K562 (cell line): ENCODE results near the gene MRPS18B. TPM values are rescaled to one million over a fixed set of nuclear protein-coding genes. Genes with fewer than 3 reads are reported as not detected.

Source experiments
- ERF ChIP-seq: fragments of 450-650 bp; formaldehyde crosslinking; IDR thresholded peaks from 2 replicates; pipeline ENCODE4 v1.4.0; 2020; ENCODE audit warnings: mild to moderate bottlenecking, mixed read lengths
- EZH2 ChIP-seq: IDR thresholded peaks from 2 replicates; pipeline ENCODE4 v1.6.1; 2012; ENCODE audit warnings: low read depth, mild to moderate bottlenecking, inconsistent platforms, low read length, borderline replicate concordance
- FOXM1 ChIP-seq, 2 experiments: fragments of 450-650 bp in 1 of 2; sonication (generic) in 1 of 2; formaldehyde crosslinking in 1 of 2; IDR thresholded peaks; 2 replicates each; pipeline versions ENCODE4 v1.6.1 to v1.9.0; 2017 to 2022; ENCODE audit warnings: low read depth in 2 of 2, mild to moderate bottlenecking in 2 of 2, missing genetic modification reagents in 1 of 2, moderate library complexity in 1 of 2
- HCFC1 ChIP-seq: IDR thresholded peaks from 2 replicates; pipeline ENCODE4 v1.6.1; 2012; ENCODE audit warnings: low read depth, low read length, improper control_type of control experiment
- HDGF ChIP-seq: fragments of 450-650 bp; IDR thresholded peaks from 2 replicates; pipeline ENCODE4 v1.6.1; 2016
- HEY1 ChIP-seq: fragments of 250-450 bp; sonication (Bioruptor Pico); IDR thresholded peaks from 2 replicates; pipeline ENCODE4 v1.5.0; 2020; ENCODE audit warnings: mild to moderate bottlenecking, moderate library complexity, borderline replicate concordance
- KDM5B ChIP-seq: fragments of 200-600 bp; sonication (generic); IDR thresholded peaks from 2 replicates; pipeline ENCODE4 v1.6.1; 2012; ENCODE audit warnings: low read depth, mild to moderate bottlenecking, moderate library complexity, low read length, control low read depth, inconsistent platforms; ENCODE audit not compliant: insufficient replicate concordance
- KHSRP ChIP-seq: fragments of 450-650 bp; IDR thresholded peaks from 2 replicates; pipeline ENCODE4 v1.6.1; 2017
- MAFG ChIP-seq: fragments of 450-650 bp; conservative IDR thresholded peaks from 2 replicates; pipeline ENCODE4 v1.6.1; 2016; ENCODE audit warnings: missing genetic modification characterization, missing compliant biosample characterization
- MECOM ChIP-seq: fragments of 250-450 bp; sonication (Bioruptor Pico); IDR thresholded peaks from 2 replicates; pipeline ENCODE4 v1.8.0; 2022; ENCODE audit warnings: inconsistent platforms
- PCBP1 ChIP-seq: fragments of 200-400 bp; formaldehyde crosslinking; IDR thresholded peaks from 2 replicates; pipeline ENCODE4 v1.6.1; 2018; ENCODE audit warnings: mild to moderate bottlenecking, low read depth, low read length; ENCODE audit not compliant: poor library complexity, severe bottlenecking
- PHB ChIP-seq: fragments of 250-450 bp; sonication (Bioruptor Pico); IDR thresholded peaks from 2 replicates; pipeline ENCODE4 v1.5.0; 2021
- PRPF4 ChIP-seq: fragments of 200-400 bp; formaldehyde crosslinking; IDR thresholded peaks from one replicate; pipeline ENCODE4 v1.6.1; 2017; ENCODE audit warnings: low read length, low read depth, mild to moderate bottlenecking; ENCODE audit not compliant: insufficient read depth, poor library complexity, severe bottlenecking
- SAFB ChIP-seq: fragments of 200-400 bp; formaldehyde crosslinking; IDR thresholded peaks from 2 replicates; pipeline ENCODE4 v1.6.1; 2017; ENCODE audit warnings: low read depth, low read length, borderline replicate concordance
- SIN3A ChIP-seq, 2 experiments: fragments of 150-350 bp in 1 of 2; IDR thresholded peaks; 2 replicates each; pipeline ENCODE4 v1.6.1; 2011 to 2016; ENCODE audit warnings: borderline replicate concordance in 2 of 2, low read depth in 2 of 2, low read length in 2 of 2, mild to moderate bottlenecking in 2 of 2, moderate library complexity in 2 of 2; ENCODE audit not compliant: control insufficient read depth in 1 of 2
- TCF7 ChIP-seq: sonication (generic); IDR thresholded peaks from 2 replicates; pipeline ENCODE4 v1.6.1; 2016; ENCODE audit warnings: antibody characterized with exemption, borderline replicate concordance
- TEAD1 ChIP-seq, 2 experiments: fragments of 450-650 bp in 1 of 2; sonication (generic) in 1 of 2; formaldehyde crosslinking; IDR thresholded peaks; 2 replicates each; pipeline versions ENCODE4 v1.4.0 to v1.8.0; 2020 to 2022; ENCODE audit warnings: mild to moderate bottlenecking in 2 of 2, missing genetic modification reagents in 1 of 2
- polyA plus RNA-seq, 8 experiments: library from polyadenylated mRNA; depleted of rRNA in 4 of 8; stranded (reverse) in 5 of 8; unstranded in 3 of 8; fragments of >200 nt; fragmentation: Nextera tagmentation in 2 of 8; fragmentation: Illumina TruSeq in 1 of 8; extraction: Ambion mirVana in 2 of 8; extraction: Trizol in 1 of 8; gene quantifications; 2 replicates each; pipeline versions ENCODE4 v1.2.1 to v1.2.3, GENCODE V29; 2011 to 2014; ENCODE audit warnings: inconsistent platforms in 1 of 8, missing spikeins in 1 of 8
- total RNA-seq, 7 experiments: library from RNA; depleted of rRNA in 6 of 7; stranded (reverse); fragments of >200 nt in 6 of 7; fragmentation: Illumina TruSeq in 2 of 7; extraction: Trizol in 2 of 7; gene quantifications; 2 replicates each; pipeline versions ENCODE4 v1.2.1 to v1.2.3, GENCODE V29; 2011 to 2021; ENCODE audit warnings: low replicate concordance in 1 of 7
- TF ChIP-seq, protein P1 (sequence below): fragments of 250-450 bp; sonication (Bioruptor Pico); IDR thresholded peaks from 2 replicates; pipeline ENCODE4 v1.8.0; 2021; ENCODE audit warnings: mild to moderate bottlenecking, moderate library complexity
- TF ChIP-seq, protein P2 (sequence below): conservative IDR thresholded peaks from 2 replicates; pipeline ENCODE4 v1.6.1; 2011; ENCODE audit warnings: low read depth, mild to moderate bottlenecking, low read length; ENCODE audit not compliant: control insufficient read depth
- TF ChIP-seq, protein P3 (sequence below): fragments of 250-450 bp; sonication (Bioruptor Pico); IDR thresholded peaks from 2 replicates; pipeline ENCODE4 v1.5.0; 2021
- TF ChIP-seq, protein P4 (sequence below): IDR thresholded peaks from 2 replicates; pipeline ENCODE4 v1.6.1; 2016; ENCODE audit warnings: missing genetic modification characterization, missing compliant biosample characterization
- TF ChIP-seq, protein P5 (sequence below): sonication (generic); formaldehyde crosslinking; IDR thresholded peaks from 2 replicates; pipeline ENCODE4 v1.8.0; 2022; ENCODE audit warnings: mild to moderate bottlenecking, missing genetic modification reagents

The MRPS18B gene
- total and polyA plus RNA-seq, 9 of the 15 experiments (the other 6 are each of a cell fraction or from before 2014, with no cell fraction given), result 132 to 383 (median 178) TPM

DNA sequence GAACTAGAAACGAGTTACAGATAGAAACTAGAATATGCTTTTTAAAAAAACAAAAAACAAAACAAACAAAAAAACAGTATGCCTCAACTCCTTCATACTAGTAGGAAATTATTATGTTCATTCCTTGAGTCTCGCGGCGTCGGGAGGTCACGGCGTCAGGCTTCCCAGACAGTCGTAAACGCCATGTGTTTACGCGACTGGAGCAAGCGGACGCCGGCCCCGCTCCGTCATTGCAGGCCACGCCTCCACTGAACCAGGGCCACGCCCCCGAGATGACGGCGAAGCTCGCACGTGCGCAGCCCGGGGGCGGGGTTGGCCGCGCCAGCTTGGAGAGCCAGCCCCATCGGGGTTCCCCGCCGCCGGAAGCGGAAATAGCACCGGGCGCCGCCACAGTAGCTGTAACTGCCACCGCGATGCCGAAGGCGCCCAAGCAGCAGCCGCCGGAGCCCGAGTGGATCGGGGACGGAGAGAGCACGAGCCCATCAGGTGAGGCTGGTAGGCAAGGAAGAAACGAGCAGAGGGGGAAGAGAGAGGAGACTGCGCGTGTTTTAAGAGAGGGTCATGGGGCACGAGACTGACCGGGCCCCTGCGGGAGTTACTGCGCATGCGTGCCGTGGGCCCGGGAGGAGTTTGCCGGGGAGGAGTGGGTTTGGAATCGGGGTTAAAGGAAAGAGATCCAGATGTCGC lies 46.4 kb upstream of the MRPS18B start, which contains the start of gene ABCF1 (continued):
- no peak for TF ChIP-seq SAFB
- TF ChIP-seq, protein P1, sequence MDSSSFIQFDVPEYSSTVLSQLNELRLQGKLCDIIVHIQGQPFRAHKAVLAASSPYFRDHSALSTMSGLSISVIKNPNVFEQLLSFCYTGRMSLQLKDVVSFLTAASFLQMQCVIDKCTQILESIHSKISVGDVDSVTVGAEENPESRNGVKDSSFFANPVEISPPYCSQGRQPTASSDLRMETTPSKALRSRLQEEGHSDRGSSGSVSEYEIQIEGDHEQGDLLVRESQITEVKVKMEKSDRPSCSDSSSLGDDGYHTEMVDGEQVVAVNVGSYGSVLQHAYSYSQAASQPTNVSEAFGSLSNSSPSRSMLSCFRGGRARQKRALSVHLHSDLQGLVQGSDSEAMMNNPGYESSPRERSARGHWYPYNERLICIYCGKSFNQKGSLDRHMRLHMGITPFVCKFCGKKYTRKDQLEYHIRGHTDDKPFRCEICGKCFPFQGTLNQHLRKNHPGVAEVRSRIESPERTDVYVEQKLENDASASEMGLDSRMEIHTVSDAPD (CRISPR knock-in tag), result no peak
- TF ChIP-seq, protein P2, sequence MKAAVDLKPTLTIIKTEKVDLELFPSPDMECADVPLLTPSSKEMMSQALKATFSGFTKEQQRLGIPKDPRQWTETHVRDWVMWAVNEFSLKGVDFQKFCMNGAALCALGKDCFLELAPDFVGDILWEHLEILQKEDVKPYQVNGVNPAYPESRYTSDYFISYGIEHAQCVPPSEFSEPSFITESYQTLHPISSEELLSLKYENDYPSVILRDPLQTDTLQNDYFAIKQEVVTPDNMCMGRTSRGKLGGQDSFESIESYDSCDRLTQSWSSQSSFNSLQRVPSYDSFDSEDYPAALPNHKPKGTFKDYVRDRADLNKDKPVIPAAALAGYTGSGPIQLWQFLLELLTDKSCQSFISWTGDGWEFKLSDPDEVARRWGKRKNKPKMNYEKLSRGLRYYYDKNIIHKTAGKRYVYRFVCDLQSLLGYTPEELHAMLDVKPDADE, result peak; percentile 90
- peak; percentile 80 for TF ChIP-seq PCBP1
- TF ChIP-seq, protein P3, sequence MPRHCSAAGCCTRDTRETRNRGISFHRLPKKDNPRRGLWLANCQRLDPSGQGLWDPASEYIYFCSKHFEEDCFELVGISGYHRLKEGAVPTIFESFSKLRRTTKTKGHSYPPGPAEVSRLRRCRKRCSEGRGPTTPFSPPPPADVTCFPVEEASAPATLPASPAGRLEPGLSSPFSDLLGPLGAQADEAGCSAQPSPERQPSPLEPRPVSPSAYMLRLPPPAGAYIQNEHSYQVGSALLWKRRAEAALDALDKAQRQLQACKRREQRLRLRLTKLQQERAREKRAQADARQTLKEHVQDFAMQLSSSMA (CRISPR knock-in tag), result no peak
- TF ChIP-seq, protein P4, sequence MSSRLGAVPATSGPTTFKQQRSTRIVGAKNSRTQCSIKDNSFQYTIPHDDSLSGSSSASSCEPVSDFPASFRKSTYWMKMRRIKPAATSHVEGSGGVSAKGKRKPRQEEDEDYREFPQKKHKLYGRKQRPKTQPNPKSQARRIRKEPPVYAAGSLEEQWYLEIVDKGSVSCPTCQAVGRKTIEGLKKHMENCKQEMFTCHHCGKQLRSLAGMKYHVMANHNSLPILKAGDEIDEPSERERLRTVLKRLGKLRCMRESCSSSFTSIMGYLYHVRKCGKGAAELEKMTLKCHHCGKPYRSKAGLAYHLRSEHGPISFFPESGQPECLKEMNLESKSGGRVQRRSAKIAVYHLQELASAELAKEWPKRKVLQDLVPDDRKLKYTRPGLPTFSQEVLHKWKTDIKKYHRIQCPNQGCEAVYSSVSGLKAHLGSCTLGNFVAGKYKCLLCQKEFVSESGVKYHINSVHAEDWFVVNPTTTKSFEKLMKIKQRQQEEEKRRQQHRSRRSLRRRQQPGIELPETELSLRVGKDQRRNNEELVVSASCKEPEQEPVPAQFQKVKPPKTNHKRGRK, result no peak
- TF ChIP-seq TCF7, result peak; percentile 42; the same call in 1 of the 2 replicates
- TF ChIP-seq PRPF4, result no peak
- TF ChIP-seq HEY1 (CRISPR knock-in tag), result no peak
- no peak for TF ChIP-seq EZH2
- peak; percentile 94 for TF ChIP-seq KDM5B
- no peak for TF ChIP-seq MECOM (CRISPR knock-in tag)
- TF ChIP-seq TEAD1 (CRISPR knock-in tag; IDR thresholded peaks at IDR 0.05), result peak; percentile 50 to 87; a peak in 3 of 4 replicates
- TF ChIP-seq HCFC1, result peak; percentile 71
- no peak for TF ChIP-seq HDGF
- TF ChIP-seq MAFG (tag), result no peak
- no peak for TF ChIP-seq PHB
- TF ChIP-seq SIN3A (IDR thresholded peaks at IDR 0.05; ENCODE audit: borderline replicate concordance in 2 of 2, control insufficient read depth in 1 of 2, low read depth in 2 of 2, low read length in 2 of 2), result peak; percentile 89 to 95; a peak in 3 of 4 replicates
- TF ChIP-seq, protein P5, sequence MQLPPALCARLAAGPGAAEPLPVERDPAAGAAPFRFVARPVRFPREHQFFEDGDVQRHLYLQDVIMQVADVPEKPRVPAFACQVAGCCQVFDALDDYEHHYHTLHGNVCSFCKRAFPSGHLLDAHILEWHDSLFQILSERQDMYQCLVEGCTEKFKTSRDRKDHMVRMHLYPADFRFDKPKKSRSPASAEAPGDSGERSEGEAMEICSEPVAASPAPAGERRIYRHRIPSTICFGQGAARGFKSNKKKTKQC (CRISPR knock-in tag), result no peak; the same call in 1 of the 2 replicates
- peak; percentile 94; the same call in 1 of the 2 replicates for TF ChIP-seq ERF (CRISPR knock-in tag)
- TF ChIP-seq FOXM1 (IDR thresholded peaks at IDR 0.05; ENCODE audit: low read depth), result no peak
- TF ChIP-seq FOXM1 (CRISPR knock-in tag; IDR thresholded peaks at IDR 0.05; ENCODE audit: low read depth), result peak; percentile 81; the same call in 1 of the 2 replicates
- TF ChIP-seq KHSRP, result no peak; the same call in 1 of the 2 replicates
